Measurements from ENCODE around the gene KRTAP19-8.

Gene KRTAP19-8

DNA sequence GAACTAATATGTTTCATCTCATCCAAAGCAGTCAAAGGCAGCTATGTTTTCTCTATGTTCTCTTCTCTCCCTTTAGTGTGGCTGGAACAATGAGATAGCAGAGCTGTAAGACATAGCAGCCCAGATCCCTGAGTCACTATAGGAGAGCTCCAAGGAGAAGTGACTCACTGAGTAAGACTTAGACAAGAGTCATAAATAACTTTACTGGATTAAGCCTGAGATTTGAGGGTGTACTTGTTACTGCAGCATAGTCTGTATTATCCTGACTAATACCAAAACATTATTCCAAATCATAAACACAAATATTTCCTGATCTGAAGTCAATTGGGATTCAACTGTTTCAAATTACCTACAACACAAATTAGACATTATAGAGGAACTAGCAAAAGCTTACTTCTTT is 3.9 kb downstream of the KRTAP19-8 start:
- no peak overlapping the region for H3K4me3 ChIP-seq (ENCODE audit: low read depth, low read length)
- TF ChIP-seq, protein P1, sequence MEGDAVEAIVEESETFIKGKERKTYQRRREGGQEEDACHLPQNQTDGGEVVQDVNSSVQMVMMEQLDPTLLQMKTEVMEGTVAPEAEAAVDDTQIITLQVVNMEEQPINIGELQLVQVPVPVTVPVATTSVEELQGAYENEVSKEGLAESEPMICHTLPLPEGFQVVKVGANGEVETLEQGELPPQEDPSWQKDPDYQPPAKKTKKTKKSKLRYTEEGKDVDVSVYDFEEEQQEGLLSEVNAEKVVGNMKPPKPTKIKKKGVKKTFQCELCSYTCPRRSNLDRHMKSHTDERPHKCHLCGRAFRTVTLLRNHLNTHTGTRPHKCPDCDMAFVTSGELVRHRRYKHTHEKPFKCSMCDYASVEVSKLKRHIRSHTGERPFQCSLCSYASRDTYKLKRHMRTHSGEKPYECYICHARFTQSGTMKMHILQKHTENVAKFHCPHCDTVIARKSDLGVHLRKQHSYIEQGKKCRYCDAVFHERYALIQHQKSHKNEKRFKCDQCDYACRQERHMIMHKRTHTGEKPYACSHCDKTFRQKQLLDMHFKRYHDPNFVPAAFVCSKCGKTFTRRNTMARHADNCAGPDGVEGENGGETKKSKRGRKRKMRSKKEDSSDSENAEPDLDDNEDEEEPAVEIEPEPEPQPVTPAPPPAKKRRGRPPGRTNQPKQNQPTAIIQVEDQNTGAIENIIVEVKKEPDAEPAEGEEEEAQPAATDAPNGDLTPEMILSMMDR (IDR thresholded peaks at IDR 0.05; ENCODE audit: low read depth, low read length) = no peak

- TF ChIP-seq, protein P1 (IDR thresholded peaks at IDR 0.05; ENCODE audit: low read depth, low read length) = no peak
- H3K4me3 ChIP-seq (ENCODE audit: low read depth, low read length) = no peak overlapping the region
Observed at GRCh38 chr21:31030367-31031106, 7.7 kb downstream of the KRTAP19-8 start.

- TF ChIP-seq, protein P1 (IDR thresholded peaks at IDR 0.05; ENCODE audit: low read depth, low read length) = no peak
- H3K4me3 ChIP-seq (ENCODE audit: low read depth, low read length) = no peak overlapping the region
Observed at GRCh38 chr21:31023680-31024079, 14.6 kb downstream of the KRTAP19-8 start.

DNA sequence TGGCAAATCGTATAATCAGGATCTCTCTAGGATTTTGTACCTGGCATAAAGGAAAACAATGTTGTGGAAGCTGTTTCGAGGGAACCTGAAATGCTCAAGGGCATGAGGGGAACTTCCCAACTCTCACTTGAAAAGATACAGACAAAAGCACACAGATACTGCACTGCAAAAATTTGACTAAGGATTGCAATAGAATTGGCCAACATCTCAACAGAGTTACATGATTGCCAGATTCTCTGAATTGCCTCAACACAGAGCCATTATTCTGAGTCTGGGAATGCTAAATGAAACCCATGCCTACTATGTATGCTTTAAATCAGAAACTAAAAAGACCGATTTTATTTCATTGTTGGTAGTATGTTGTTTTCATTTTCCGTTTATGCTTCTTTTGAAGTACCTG is 16.0 kb downstream of the KRTAP19-8 start:
- no peak overlapping the region for H3K4me3 ChIP-seq (ENCODE audit: low read depth, low read length)
- TF ChIP-seq, protein P1 (IDR thresholded peaks at IDR 0.05; ENCODE audit: low read depth, low read length) = no peak

GRCh38 chr21:31018232-31018631 is 20.0 kb downstream of the KRTAP19-8 start:
- H3K4me3 ChIP-seq (ENCODE audit: low read depth, low read length) = no peak overlapping the region
- TF ChIP-seq, protein P1 (IDR thresholded peaks at IDR 0.05; ENCODE audit: low read depth, low read length) = no peak

- no peak overlapping the region for H3K4me3 ChIP-seq (ENCODE audit: low read depth, low read length)
- TF ChIP-seq, protein P1 (IDR thresholded peaks at IDR 0.05; ENCODE audit: low read depth, low read length) = no peak
Observed at GRCh38 chr21:31014891-31015290, 23.4 kb downstream of the KRTAP19-8 start.

DNA sequence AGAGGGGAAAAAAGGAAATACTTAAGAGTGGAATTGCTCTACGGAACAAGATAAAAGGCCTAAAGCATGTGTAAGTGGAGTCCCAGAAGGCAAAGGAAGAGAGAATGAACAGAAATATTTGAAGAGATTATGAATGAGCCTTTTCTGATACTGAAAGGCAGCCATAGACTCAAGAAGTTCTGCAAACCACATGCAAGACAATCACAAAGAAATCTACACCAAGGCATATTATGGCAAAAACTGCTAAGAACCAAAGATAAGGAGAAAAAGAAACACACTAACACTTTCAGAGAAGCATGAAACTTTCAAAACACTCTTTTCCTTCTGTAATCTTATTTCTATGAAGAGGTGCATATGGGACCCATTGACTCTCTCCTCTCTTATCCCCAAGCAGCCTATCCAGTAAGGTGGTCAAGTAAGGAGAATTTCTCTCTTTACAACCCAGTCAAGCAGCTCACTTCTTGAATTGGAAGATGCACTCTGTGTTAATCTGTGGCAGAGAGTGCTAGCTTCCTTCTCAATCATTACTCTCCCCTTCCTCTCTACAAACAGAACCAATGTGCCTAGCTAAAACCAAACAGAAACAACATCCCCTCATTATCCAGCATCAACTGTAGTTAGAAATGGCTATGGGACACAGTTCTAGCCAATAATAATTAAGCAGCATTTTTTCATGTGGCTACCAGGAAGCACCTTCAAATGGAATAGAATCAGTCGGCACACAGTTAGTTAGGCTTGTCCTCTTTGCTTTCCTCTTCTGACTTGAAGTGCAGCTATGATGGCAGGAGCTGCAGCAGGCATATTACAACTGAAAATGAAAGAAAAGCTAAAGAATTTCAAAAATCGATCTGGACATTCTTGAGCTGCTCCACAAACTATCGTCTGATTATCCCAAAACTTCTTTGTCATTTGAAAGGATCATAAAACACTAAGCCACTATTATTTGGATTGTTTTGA is 25.9 kb downstream of the KRTAP19-8 start:
- H3K4me3 ChIP-seq (ENCODE audit: low read depth, low read length) = no peak overlapping the region
- TF ChIP-seq, protein P1 (IDR thresholded peaks at IDR 0.05; ENCODE audit: low read depth, low read length) = no peak
